Stimulated activated naive CD8-positive, alpha-beta T cell treated with anti-CD3 and anti-CD28 coated beads, Interleukin-15, amount 100 ng/mL, for 72 hours (primary cell): ENCODE data around the gene ISG15.
A peak's percentile ranks its signal among the peaks of the same experiment; 100 is the strongest.

Experiments used
- ATAC-seq: fragments of 150-1000 bp; cut with Tn5 transposase; 2 replicates; pipeline ENCODE4 v1.10.0; 2021; ENCODE audit warnings: mild to moderate bottlenecking, moderate library complexity
- DNase-seq, 2 donors: peaks; one replicate each; pipeline ENCODE4 v3.0.0; 2021 to 2022
- H3K27ac Mint-ChIP-seq, 2 donors: one replicate each; pipeline ENCODE4 v1.8.0; 2022; ENCODE audit warnings: mild to moderate bottlenecking in 2 of 2, mixed read lengths in 2 of 2, moderate library complexity in 2 of 2
- H3K27me3 Mint-ChIP-seq: one replicate; pipeline ENCODE4 v1.8.0; 2022; ENCODE audit warnings: mixed read lengths
- H3K4me1 Mint-ChIP-seq: one replicate; pipeline ENCODE4 v1.8.0; 2022; ENCODE audit warnings: mild to moderate bottlenecking, mixed read lengths
- H3K4me3 Mint-ChIP-seq, 2 donors: one replicate each; pipeline ENCODE4 v1.8.0; 2022; ENCODE audit warnings: mild to moderate bottlenecking in 2 of 2, mixed read lengths in 2 of 2, moderate library complexity in 1 of 2
- H3K9me3 Mint-ChIP-seq, 2 donors: one replicate each; pipeline ENCODE4 v1.8.0; 2022; ENCODE audit warnings: mixed read lengths in 2 of 2

The ISG15 gene

GRCh38 chr1:1058921-1059493 lies 45.7 kb downstream of the ISG15 start:
- peaks cover 41% of the 10 kb centered on the region for H3K27me3 Mint-ChIP-seq
- peaks cover 46% of the 10 kb centered on the region for H3K4me1 Mint-ChIP-seq
- peak overlapping the region; percentile 83 to 88 for H3K4me3 Mint-ChIP-seq
- ATAC-seq = peak; percentile 41
- H3K9me3 Mint-ChIP-seq = no peaks in the 10 kb centered on the region
- peak overlapping the region; percentile 7 to 63 for H3K27ac Mint-ChIP-seq
- DNase-seq = peak; percentile 66

- H3K27me3 Mint-ChIP-seq = peaks cover 41% of the 10 kb centered on the region
These were observed 46.4 kb downstream of the ISG15 start for GRCh38 chr1:1059494-1060280.

GRCh38 chr1:1060281-1061000 lies 47.1 kb downstream of the ISG15 start:
- peaks cover 41% of the 10 kb centered on the region for H3K27me3 Mint-ChIP-seq
- H3K9me3 Mint-ChIP-seq = no peaks in the 10 kb centered on the region
- peak overlapping the region; percentile 20 to 75 for H3K27ac Mint-ChIP-seq
- H3K4me1 Mint-ChIP-seq = peaks cover 56% of the 10 kb centered on the region
- no peak for DNase-seq
- ATAC-seq = no peak
- H3K4me3 Mint-ChIP-seq = peak overlapping the region; percentile 92 to 97

More at GRCh38 chr1:1059494-1060280, 46.4 kb downstream of the ISG15 start:
- ATAC-seq (peak; percentile 56), DNase-seq (peak; percentile 91)
- Mint-ChIP-seq H3K4me1 (peaks cover 52% of the 10 kb centered on the region), H3K9me3 (no peaks in the 10 kb centered on the region), H3K27ac (peak overlapping the region; percentile 20 to 75), H3K4me3 (peak overlapping the region; percentile 92 to 97)

- H3K4me3 Mint-ChIP-seq = peak overlapping the region; percentile 92 to 97
- ATAC-seq (no peak), DNase-seq (no peak)
- peaks cover 37% of the 10 kb centered on the region for H3K27me3 Mint-ChIP-seq
- no peaks in the 10 kb centered on the region for H3K9me3 Mint-ChIP-seq
- peaks cover 70% of the 10 kb centered on the region for H3K4me1 Mint-ChIP-seq
- peak overlapping the region in 1 of 2 donors; percentile 91 for H3K27ac Mint-ChIP-seq
These were observed 48.5 kb downstream of the ISG15 start for GRCh38 chr1:1061682-1062345.

GRCh38 chr1:1062348-1063163 lies 49.3 kb downstream of the ISG15 start:
- ATAC-seq = no peak
- peak overlapping the region; percentile 81 to 95 for H3K27ac Mint-ChIP-seq
- no peaks in the 10 kb centered on the region for H3K9me3 Mint-ChIP-seq
- H3K27me3 Mint-ChIP-seq = peaks cover 30% of the 10 kb centered on the region
- H3K4me1 Mint-ChIP-seq = peaks cover 74% of the 10 kb centered on the region
- no peak for DNase-seq
- peak overlapping the region; percentile 92 to 97 for H3K4me3 Mint-ChIP-seq

- peak; percentile 2 for ATAC-seq
- peak overlapping the region; percentile 72 to 98 for H3K27ac Mint-ChIP-seq
- H3K4me3 Mint-ChIP-seq = peak overlapping the region; percentile 92 to 97
- DNase-seq = no peak
- H3K4me1 Mint-ChIP-seq = peaks cover 77% of the 10 kb centered on the region
- peaks cover 22% of the 10 kb centered on the region for H3K27me3 Mint-ChIP-seq
- no peaks in the 10 kb centered on the region for H3K9me3 Mint-ChIP-seq
These were observed 50.1 kb downstream of the ISG15 start for GRCh38 chr1:1063261-1063944.
